A673 (cell line): ENCODE data around the gene TBC1D32. TPM values are rescaled to one million over a fixed set of nuclear protein-coding genes. Genes with fewer than 3 reads are reported as not detected.
"Not testable (repeated sequence)": the region's sequence is repeated elsewhere in the genome, so short reads cannot be mapped to it uniquely, and the experiment has no call there.

Experiments
- BruUV-seq: library from RNA; stranded (reverse); fragments of 400-500 nt; replicated peaks from 2 replicates; lab custom pipeline; 2021; lab: Mats Ljungman, UMichigan
- CTCF ChIA-PET: fragments of 300-600 bp; sonication (Branson Sonifier 250); formaldehyde crosslinking; loops from one replicate; lab custom pipeline; 2022; ENCODE audit warnings: antibody characterized with exemption; lab: Charles Lee
- POLR2A ChIA-PET: fragments of 300-600 bp; sonication (Branson Sonifier 250); formaldehyde crosslinking; loops from one replicate; lab custom pipeline; 2022; ENCODE audit warnings: antibody characterized with exemption; ENCODE audit not compliant: low non-redundant PET; lab: Charles Lee
- DNase-seq: peaks from one replicate; pipeline ENCODE4 v3.0.0-alpha.2; 2015; ENCODE audit warnings: low spot score
- H3K27ac ChIP-seq: fragments of 200-600 bp; sonication (generic); 2 replicates; pipeline ENCODE4 v1.5.1; 2016; ENCODE audit warnings: mixed run types, low read depth, mild to moderate bottlenecking, mixed read lengths, antibody characterized with exemption, low read length; ENCODE audit not compliant: poor library complexity, severe bottlenecking
- H3K27me3 ChIP-seq: fragments of 200-600 bp; sonication (generic); replicated peaks from 2 replicates; pipeline ENCODE4 v1.6.1; 2017; ENCODE audit warnings: mixed run types, low read depth, mild to moderate bottlenecking, mixed read lengths, antibody characterized with exemption, low read length; ENCODE audit not compliant: insufficient read depth, poor library complexity
- H3K36me3 ChIP-seq: fragments of 200-600 bp; sonication (generic); 2 replicates; pipeline ENCODE4 v1.6.1; 2016; ENCODE audit warnings: mixed run types, mild to moderate bottlenecking, mixed read lengths, antibody characterized with exemption, low read length; ENCODE audit not compliant: insufficient read depth, poor library complexity, severe bottlenecking
- H3K4me1 ChIP-seq: fragments of 200-600 bp; sonication (generic); 2 replicates; pipeline ENCODE4 v1.6.1; 2017; ENCODE audit warnings: mixed run types, mild to moderate bottlenecking, mixed read lengths, antibody characterized with exemption, low read length; ENCODE audit not compliant: insufficient read depth, poor library complexity, severe bottlenecking
- H3K4me3 ChIP-seq: fragments of 200-600 bp; sonication (generic); 2 replicates; pipeline ENCODE4 v1.5.1; 2016; ENCODE audit warnings: low read depth, mixed run types, mild to moderate bottlenecking, mixed read lengths, low read length; ENCODE audit not compliant: poor library complexity, severe bottlenecking
- H3K9me3 ChIP-seq: fragments of 200-600 bp; sonication (generic); 2 replicates; pipeline ENCODE4 v1.6.1; 2016; ENCODE audit warnings: mixed run types, low read depth, mild to moderate bottlenecking, mixed read lengths, antibody characterized with exemption, low read length; ENCODE audit not compliant: poor library complexity, severe bottlenecking
- CTCF ChIP-seq: fragments of 300-800, 200-600 bp; sonication (generic); conservative IDR thresholded peaks from 2 replicates; pipeline ENCODE4 v1.5.1; 2017; ENCODE audit warnings: low read depth, mild to moderate bottlenecking, antibody characterized with exemption, low read length, moderate library complexity, mixed read lengths
- EZH2 ChIP-seq: fragments of 200-600 bp; sonication (generic); IDR thresholded peaks from 2 replicates; pipeline ENCODE4 v1.6.1; 2017; ENCODE audit warnings: borderline replicate concordance, low read depth, mild to moderate bottlenecking, mixed read lengths, antibody characterized with exemption, low read length; ENCODE audit not compliant: poor library complexity, severe bottlenecking
- intact Hi-C: fragments of 100-400 bp; cut with micrococcal nuclease; formaldehyde crosslinking; loops from one replicate; pipeline ENCODE4 v1.10.0; 2022; ENCODE audit not compliant: unreplicated experiment
- total RNA-seq: library from RNA; stranded (reverse); gene quantifications from 2 replicates; pipeline ENCODE4 v1.2.3, GENCODE V29; 2021

TBC1D32 gene
- total RNA-seq, 1 experiment from 2014 or later: 10.4 TPM

GRCh38 chr6:121183742-121184141 lies 150.5 kb downstream of the TBC1D32 start:
- TF ChIP-seq CTCF (no peak), EZH2 (no peak)
- BruUV-seq: no TSS peak
- intact Hi-C loops: no loop called here

GRCh38 chr6:121175827-121176226 lies 158.5 kb downstream of the TBC1D32 start:
- no peaks in the 10 kb centered on the region for H3K27me3 ChIP-seq
- no peak overlapping the region for H3K27ac ChIP-seq
- H3K4me1 ChIP-seq: no peaks in the 10 kb centered on the region
- H3K36me3 ChIP-seq: no peaks in the 10 kb centered on the region
- BruUV-seq: no TSS peak
- no peak for DNase-seq
- CTCF ChIA-PET: no interaction called here
- H3K4me3 ChIP-seq: no peak overlapping the region
- intact Hi-C loops: no loop called here
- TF ChIP-seq EZH2 (no peak), CTCF (no peak)
- POLR2A ChIA-PET: no interaction called here
- no peaks in the 10 kb centered on the region for H3K9me3 ChIP-seq

More at GRCh38 chr6:121183742-121184141, 150.5 kb downstream of the TBC1D32 start:
- H3K4me1 ChIP-seq: no peaks in the 10 kb centered on the region
- no peaks in the 10 kb centered on the region for H3K27me3 ChIP-seq
- CTCF ChIA-PET: no interaction called here
- no peak overlapping the region for H3K27ac ChIP-seq
- no peaks in the 10 kb centered on the region for H3K36me3 ChIP-seq
- POLR2A ChIA-PET: no interaction called here
- no peaks in the 10 kb centered on the region for H3K9me3 ChIP-seq
- DNase-seq: no peak
- H3K4me3 ChIP-seq: no peak overlapping the region

GRCh38 chr6:121172451-121172850 lies 161.8 kb downstream of the TBC1D32 start:
- H3K36me3 ChIP-seq, H3K27me3 ChIP-seq, H3K27ac ChIP-seq, POLR2A ChIA-PET, H3K4me1 ChIP-seq, DNase-seq, BruUV-seq, CTCF ChIA-PET, H3K9me3 ChIP-seq, intact Hi-C loops, H3K4me3 ChIP-seq: not testable (repeated sequence)

GRCh38 chr6:121171879-121172278 lies 162.4 kb downstream of the TBC1D32 start:
- BruUV-seq: no TSS peak
- CTCF ChIA-PET: no interaction called here
- POLR2A ChIA-PET: no interaction called here
- H3K27ac ChIP-seq: no peak overlapping the region
- no peaks in the 10 kb centered on the region for H3K4me1 ChIP-seq
- H3K9me3 ChIP-seq: no peaks in the 10 kb centered on the region
- TF ChIP-seq CTCF: no peak
- TF ChIP-seq EZH2: no peak
- no peak for DNase-seq
- no peak overlapping the region for H3K4me3 ChIP-seq
- no peaks in the 10 kb centered on the region for H3K27me3 ChIP-seq
- H3K36me3 ChIP-seq: no peaks in the 10 kb centered on the region
- intact Hi-C loops: no loop called here
